ENCODE measurements around the gene WNK2.

Gene WNK2

GRCh38 chr9:93200449-93200742, 16.5 kb downstream of the WNK2 start:
- DNase-seq (ENCODE audit: low read depth) = no peak

- DNase-seq (ENCODE audit: low read depth) = no peak
Measured at GRCh38 chr9:93200989-93201334, 17.0 kb downstream of the WNK2 start.

DNA sequence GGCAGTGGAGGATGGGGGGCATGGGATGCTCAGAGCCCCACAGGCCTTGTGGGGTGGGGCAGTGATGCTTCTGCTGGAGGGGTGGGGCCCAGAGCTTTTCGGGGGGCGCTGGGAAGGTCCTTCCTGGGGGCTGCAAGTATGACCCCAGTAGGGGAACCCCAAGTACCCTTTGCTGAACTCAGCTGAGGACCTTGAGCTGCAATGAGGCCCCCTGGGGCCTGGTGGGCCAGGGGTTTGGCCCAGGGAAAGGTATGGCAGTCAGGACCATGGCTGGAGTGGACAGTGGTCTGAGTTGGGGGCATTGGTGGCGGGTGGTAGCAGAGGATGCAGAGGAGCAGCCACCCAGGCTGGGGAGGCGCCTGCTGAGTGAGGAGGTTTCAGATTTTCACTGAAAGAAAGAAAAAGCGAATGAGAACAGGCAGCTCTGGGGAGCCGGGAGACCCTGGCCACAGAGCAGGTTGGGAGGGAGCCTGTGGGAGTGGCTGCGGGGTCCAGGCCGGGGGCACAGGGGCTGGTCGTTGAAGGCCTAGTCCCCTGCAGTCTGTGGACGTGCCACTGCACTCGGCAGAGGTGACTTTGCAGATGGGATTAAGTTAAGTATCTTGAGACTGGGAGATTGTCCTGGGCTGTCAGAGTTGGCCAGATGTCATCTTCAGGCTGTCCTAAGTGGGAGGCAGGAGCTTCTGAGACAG, 19.2 kb downstream of the WNK2 start:
- no peak for DNase-seq (ENCODE audit: low read depth)

- DNase-seq (ENCODE audit: low read depth) = no peak
Measured at GRCh38 chr9:93203718-93204469, 20.0 kb downstream of the WNK2 start.

DNA sequence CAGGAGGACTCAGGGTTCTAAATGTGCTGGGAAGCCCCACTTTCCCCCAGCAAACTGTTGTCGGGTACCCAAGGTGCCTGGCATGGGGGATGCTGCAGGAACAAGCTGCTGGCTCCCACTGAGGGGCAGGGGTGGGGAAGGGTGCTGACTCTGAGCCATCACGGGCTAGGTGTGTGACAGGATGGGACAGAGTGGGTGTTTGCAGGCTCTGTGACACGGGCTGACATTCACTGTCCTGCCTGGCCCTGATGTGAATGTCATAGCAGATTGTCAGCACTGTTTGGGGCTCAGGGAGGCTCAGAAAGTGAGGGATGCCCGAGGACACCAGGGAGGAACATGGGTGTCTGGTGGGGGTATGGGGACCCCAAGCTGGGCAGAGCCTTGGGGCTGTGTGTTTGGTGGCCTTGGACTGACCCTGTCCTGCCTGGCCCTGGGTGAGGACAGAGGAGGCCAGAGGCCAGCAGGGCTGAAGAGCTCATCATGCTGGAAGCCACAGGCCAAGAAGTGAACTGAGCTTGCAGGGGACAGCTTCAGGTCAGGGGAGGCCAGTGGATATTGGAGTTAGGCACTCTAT, 20.6 kb downstream of the WNK2 start:
- DNase-seq (ENCODE audit: low read depth) = no peak

- DNase-seq (ENCODE audit: low read depth) = no peak
Measured at GRCh38 chr9:93205045-93205768, 21.3 kb downstream of the WNK2 start.

- no peak for DNase-seq (ENCODE audit: low read depth)
Measured at GRCh38 chr9:93205896-93206575, 22.1 kb downstream of the WNK2 start.

GRCh38 chr9:93206576-93207155, 22.7 kb downstream of the WNK2 start:
- no peak for DNase-seq (ENCODE audit: low read depth)

DNA sequence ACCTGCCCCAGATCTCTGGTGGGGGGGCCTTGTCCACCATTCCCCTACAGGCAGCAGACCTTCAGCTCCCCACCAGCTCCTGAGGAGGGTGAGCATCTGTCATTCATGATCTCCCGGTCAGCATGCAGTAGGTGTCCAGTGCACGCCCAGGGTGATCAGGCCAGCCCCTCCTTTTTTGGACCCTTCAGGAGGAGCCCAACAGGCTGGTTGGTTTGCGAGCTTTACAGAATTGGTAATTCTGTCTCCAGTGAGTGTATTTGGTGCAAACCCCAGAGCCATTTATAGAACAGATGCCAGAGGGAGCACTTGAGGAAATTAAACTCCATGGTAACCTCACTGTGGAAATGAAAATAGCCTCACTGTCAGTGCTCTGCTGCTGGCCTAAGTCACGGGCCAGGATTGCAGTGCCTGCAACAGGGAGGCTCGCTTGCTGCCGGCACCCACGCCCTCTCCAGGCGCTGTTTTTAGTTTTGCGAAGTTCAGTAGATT, 23.4 kb downstream of the WNK2 start:
- peak; percentile 76 for DNase-seq (ENCODE audit: low read depth)

- no peak for DNase-seq (ENCODE audit: low read depth)
Measured at GRCh38 chr9:93207860-93208734, 24.2 kb downstream of the WNK2 start.

DNA sequence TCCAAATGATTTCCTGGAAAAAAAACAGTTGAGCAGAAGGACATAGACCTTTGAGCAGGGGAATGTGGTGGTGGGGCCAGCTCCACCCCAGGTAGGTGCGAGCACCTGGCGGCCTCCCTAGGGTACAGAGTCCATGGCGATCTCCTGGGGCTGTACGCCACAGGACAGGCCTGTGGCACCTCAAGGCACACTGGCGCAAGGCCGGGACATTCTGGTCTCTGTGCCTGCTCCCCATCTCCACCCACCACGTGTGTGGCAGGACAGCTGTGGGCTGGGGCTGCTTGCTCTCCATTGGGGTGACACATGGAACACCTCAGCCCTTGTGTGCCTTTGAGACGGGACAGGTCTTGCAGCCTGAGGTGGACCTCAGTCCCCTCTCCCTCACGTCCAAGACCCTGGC, 25.2 kb downstream of the WNK2 start:
- no peak for DNase-seq (ENCODE audit: low read depth)

- DNase-seq (ENCODE audit: low read depth) = no peak
Measured at GRCh38 chr9:93209576-93210323, 25.8 kb downstream of the WNK2 start.

DNA sequence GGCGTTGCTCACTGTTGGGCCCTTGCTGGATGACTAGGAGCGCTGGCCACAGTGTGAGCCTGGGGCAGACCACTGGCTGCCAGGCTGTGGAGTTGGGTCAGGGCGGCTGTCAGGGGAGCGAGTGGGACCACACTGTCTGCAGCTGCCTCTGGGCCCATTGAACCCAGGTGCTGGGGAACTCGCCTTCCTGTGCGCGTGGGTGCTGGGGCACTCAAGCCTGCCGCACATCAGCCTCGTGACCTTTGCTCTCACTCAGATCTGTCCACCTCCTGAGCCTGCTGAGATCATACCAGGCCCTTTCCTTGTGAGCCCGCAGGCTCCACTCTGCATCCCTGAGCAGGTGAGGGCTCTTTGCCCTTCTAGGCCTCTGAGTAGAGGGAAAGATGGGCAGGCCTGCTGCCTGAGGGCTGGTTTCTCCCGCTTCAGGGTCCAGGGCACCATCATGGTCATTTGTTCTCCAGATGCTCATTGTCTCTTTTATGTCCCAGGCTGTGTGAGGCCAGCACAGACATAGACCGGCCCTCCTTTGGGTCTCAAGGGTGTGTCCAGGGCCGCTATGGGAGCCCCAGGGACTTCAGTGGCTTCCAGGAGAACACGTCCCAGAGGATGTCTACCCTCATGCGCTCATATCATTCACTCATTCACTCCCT, 26.5 kb downstream of the WNK2 start:
- DNase-seq (ENCODE audit: low read depth) = no peak

DNA sequence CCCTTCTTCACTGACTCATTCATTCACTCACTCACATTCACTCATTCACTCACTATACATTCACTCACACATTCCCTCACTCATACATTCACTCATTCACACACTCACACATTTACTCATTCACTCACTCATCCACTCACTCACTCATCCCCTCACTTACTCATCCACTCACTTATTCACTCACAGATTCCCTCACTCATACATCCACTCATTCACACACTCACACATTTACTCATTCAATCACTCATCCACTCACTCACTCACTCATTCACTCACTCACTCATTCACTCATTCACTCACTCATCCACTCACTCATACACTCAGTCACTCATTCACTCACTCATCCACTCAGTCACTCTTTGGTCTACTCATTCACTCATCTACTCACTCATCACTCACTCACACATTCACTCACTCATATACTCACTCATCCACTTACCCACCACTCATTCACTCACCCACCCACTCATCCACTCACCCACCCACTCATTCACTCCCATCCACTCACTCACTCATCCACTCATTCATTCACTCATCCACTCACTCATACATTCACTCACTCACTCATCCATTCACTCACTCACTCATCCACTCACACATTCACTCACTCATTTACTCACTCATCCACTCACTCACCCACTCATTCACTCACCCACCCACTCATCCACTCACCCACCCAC, 27.2 kb downstream of the WNK2 start:
- DNase-seq (ENCODE audit: low read depth) = no peak

DNA sequence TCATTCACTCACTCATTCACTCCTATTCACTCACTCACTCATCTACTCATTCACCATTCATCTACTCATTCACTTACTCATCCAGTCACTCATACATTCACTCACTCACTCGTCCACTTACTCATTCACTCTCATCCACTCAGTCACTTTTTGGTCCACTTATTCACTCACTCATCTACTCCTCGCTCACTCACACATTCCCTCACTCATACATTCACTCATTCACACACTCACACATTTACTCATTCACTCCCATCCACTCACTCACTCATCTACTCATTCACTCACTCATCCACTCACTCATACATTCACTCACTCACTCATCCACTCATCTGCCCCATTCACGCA, 27.7 kb downstream of the WNK2 start:
- no peak for DNase-seq (ENCODE audit: low read depth)

- no peak for DNase-seq (ENCODE audit: low read depth)
Measured at GRCh38 chr9:93212409-93212808, 28.5 kb downstream of the WNK2 start.

- DNase-seq (ENCODE audit: low read depth) = no peak
Measured at GRCh38 chr9:93216073-93216365, 32.1 kb downstream of the WNK2 start.

DNA sequence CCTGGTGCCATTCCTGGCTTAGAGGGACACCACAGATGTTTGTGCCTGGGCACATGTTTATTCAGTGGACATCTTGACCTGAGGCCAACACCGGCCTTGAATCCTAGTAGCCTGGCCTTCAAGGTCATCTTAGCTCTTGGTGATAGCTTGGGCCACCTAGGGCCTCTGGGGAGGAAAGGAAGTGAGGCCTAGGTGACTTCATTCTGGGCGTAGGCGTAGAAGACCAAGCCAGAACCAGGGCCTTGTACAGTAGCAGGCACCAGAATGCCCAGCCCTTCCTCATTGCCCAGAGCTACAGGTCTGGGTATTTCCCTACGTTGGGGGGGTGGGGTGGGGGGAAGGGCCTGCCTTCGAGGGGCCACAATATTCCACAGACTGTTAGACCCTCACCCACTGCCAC, 33.8 kb downstream of the WNK2 start:
- DNase-seq (ENCODE audit: low read depth) = no peak

DNA sequence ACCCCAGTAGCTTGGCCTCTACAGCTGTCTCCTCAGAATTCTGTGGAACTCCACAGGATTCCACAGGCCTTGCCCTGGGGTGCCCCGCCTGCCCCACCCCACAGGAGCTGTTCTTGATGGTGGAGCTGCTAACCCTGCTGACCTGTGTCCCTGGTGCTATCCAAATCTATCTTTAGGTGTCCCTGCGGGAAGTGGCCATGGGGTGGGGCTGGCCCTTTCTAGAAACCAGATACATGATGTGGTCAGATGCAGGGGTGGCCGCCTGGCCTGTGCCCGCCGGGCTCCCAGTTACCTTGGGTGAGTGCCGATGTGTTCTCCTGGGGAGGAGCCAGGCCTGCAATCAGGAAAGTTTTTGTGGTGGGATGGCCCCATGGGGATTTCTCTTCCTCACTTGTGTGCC, 34.2 kb downstream of the WNK2 start:
- DNase-seq (ENCODE audit: low read depth) = no peak

Measured in fibroblast of gingiva (primary cell).